ENCODE results near the gene NRROS.

The NRROS gene

GRCh38 chr3:196689941-196690660 lies 50.6 kb downstream of the NRROS start:
- no peak for DNase-seq

DNA sequence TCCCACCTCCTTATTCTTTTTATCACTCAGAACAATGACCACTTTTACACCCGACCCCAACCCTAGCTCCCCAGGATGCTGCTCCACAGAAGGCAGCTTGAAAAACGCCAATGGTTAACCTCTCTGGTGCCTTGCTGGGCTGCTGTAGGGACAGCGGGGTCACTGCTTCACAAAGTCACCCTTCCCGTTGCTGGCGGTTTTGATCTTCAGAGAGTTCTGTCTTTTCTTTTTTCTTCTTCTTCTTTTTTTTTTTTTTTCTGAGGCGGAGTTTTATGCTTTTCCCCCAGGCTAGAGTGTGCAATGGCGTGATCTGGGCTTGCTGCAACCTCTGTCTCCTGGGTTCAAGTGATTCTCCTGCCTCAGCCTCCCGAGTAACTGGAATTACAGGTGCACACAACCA lies 51.9 kb downstream of the NRROS start:
- DNase-seq = no peak

- DNase-seq = no peak
These were observed 54.7 kb downstream of the NRROS start for GRCh38 chr3:196694202-196694638.

GRCh38 chr3:196694941-196695848 lies 55.7 kb downstream of the NRROS start:
- no peak for DNase-seq

- DNase-seq = no peak
These were observed 56.3 kb downstream of the NRROS start for GRCh38 chr3:196695849-196696226.

GRCh38 chr3:196697270-196697669 lies 57.8 kb downstream of the NRROS start:
- no peak for DNase-seq

DNA sequence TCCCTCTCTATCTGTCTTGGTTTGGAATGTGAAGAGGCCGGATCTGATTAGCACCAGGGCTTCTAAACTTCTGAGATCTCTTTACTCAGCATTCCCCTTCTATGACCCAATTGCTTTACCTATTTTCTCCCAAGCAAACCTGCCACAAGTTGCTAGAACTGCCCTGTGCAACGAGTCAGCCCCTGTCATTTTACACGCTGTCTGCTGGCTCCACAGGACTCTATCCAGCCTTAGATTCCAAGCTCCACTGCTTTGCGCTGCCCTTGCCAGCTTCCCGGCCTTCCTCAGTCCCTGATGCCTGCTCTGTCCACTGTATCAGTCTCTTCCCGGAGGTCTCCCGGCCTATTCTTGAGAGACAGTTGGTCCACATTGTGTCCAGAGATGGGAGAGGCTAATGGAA lies 60.3 kb downstream of the NRROS start:
- no peak for DNase-seq

DNA sequence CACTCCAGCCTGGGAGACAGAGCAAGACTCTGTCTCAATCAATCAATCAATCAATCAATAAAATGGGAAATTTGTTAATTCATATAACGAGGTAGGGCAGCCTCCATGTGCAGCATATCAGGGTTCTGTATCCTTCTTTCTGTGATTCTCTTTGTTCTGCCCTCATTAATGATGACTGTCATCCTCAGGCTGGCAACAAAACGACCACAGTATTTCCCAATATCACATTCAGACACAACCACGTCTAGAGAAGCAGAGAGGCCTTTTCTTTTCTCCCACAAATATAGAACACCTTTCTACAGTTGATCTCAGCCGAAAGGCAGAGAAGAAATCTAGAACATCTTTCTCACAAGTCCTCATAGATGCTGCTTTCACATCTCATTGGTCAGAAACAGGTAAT lies 61.3 kb downstream of the NRROS start:
- DNase-seq = no peak

DNA sequence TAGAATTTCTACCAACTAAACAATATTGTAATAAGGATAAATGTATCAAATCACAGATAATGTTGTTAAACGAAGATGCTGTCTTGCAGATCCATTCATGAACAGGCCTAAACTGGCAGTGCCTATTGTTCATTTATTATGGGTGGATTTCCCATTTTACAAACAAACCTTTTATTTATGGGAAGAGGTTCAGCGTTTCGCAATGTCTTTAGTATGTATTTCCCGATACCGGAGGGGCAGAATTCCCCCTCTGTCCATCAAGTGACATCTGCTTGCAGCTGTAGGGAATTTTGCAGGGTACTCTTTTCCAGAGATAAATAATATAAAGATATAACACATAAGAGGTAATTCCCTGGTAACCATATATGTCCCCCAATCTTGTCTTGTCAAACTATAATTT lies 66.8 kb downstream of the NRROS start:
- no peak for DNase-seq

- no peak for DNase-seq
These were observed 67.2 kb downstream of the NRROS start for GRCh38 chr3:196706731-196707130.

DNA sequence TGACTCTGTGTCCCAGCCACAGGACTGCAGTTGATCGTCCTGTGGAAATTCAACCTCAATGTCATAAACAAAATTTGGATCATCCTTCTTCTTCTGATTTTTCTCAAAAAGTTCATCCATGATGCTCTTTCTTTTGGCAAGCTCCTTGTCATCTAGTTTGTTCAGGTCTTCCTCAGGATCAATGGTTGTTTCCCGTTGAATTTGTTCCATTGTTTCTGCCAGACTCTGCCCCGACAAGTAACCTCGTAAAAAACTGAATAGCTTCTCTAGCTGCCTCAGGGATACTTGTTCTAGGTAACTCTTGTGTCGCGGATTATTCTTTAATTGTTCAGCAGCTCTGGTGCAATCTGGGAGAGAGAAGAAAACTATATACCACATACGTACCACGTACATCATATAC lies 68.1 kb downstream of the NRROS start:
- no peak for DNase-seq

DNA sequence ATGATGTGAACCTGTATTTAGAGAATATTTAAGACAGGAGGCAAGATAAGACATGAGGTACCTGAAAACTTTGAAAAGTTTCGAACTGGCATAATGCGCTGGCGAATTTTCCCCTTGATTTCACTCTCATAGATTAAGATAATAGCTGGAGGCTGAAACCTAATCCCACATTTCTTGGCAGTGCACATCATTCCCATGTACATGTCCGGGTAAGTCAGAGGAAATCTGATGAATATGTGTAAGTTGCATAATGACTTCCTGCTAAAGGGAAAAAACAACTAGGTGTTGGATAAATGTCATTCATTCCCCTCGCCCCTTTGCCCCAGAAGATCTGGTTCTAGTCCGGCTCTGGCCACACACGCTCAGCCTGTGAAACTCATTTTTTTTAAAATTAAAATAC lies 69.0 kb downstream of the NRROS start:
- no peak for DNase-seq

Measured in NCI-H187 (cell line).